ENCODE data around the gene FOSL1. TPM values are rescaled to one million over a fixed set of nuclear protein-coding genes. Genes with fewer than 3 reads are reported as not detected.
"Not testable (repeated sequence)": the region's sequence is repeated elsewhere in the genome, so short reads cannot be mapped to it uniquely, and the experiment has no call there.

The FOSL1 gene
- total RNA-seq, 1 donor from 2014 or later = 31.7 TPM

GRCh38 chr11:65854161-65854592, 46.0 kb downstream of the FOSL1 start:
- Mint-ChIP-seq H3K4me3 (peak overlapping the region; percentile 77), H3K9me3 (peaks cover 9% of the 10 kb centered on the region), H3K36me3 (ENCODE audit: low read depth) (peaks cover 55% of the 10 kb centered on the region), H3K27ac (no peak overlapping the region), H3K27me3 (ENCODE audit: insufficient read depth) (no peaks in the 10 kb centered on the region), H3K4me1 (ENCODE audit: low read depth) (peaks cover 47% of the 10 kb centered on the region)
- no peak for DNase-seq (ENCODE audit: low spot score)
- intact Hi-C loops (cut with micrococcal nuclease) = loop anchor here (10.0 kb wide), 2 partner anchors 491 to 1551 kb away; partner anchors contain the start of genes B4GAT1, BRMS1, PPP1CA and TBC1D10C

- H3K36me3 Mint-ChIP-seq (ENCODE audit: low read depth) = peaks cover 55% of the 10 kb centered on the region
- peaks cover 9% of the 10 kb centered on the region for H3K9me3 Mint-ChIP-seq
- peaks cover 40% of the 10 kb centered on the region for H3K4me1 Mint-ChIP-seq (ENCODE audit: low read depth)
- DNase-seq (ENCODE audit: low spot score) = no peak
- peak overlapping the region; percentile 7 for H3K4me3 Mint-ChIP-seq
- H3K27ac Mint-ChIP-seq = peak overlapping the region; percentile 23
- intact Hi-C loops (cut with micrococcal nuclease) = loop anchor here (10.0 kb wide), 2 partner anchors 491 to 1551 kb away; partner anchors contain the start of genes B4GAT1, BRMS1, PPP1CA and TBC1D10C
- no peaks in the 10 kb centered on the region for H3K27me3 Mint-ChIP-seq (ENCODE audit: insufficient read depth)
Measured at GRCh38 chr11:65853246-65853979, 46.8 kb downstream of the FOSL1 start.

- H3K36me3 Mint-ChIP-seq (ENCODE audit: low read depth) = peaks cover 55% of the 10 kb centered on the region
- no peak for DNase-seq (ENCODE audit: low spot score)
- intact Hi-C loops (cut with micrococcal nuclease) = loop anchor here (10.0 kb wide), 2 partner anchors 492 to 1552 kb away; partner anchors contain the start of genes B4GAT1, BRMS1, PPP1CA and TBC1D10C
- H3K9me3 Mint-ChIP-seq = peaks cover 9% of the 10 kb centered on the region
- no peak overlapping the region for H3K4me3 Mint-ChIP-seq
- H3K27me3 Mint-ChIP-seq (ENCODE audit: insufficient read depth) = peaks cover under 1% of the 10 kb centered on the region
- H3K27ac Mint-ChIP-seq = no peak overlapping the region
- peaks cover 37% of the 10 kb centered on the region for H3K4me1 Mint-ChIP-seq (ENCODE audit: low read depth)
Measured at GRCh38 chr11:65852508-65853245, 47.5 kb downstream of the FOSL1 start.

GRCh38 chr11:65851811-65852507, 48.2 kb downstream of the FOSL1 start:
- Mint-ChIP-seq H3K9me3 (peaks cover 9% of the 10 kb centered on the region), H3K27ac (no peak overlapping the region), H3K4me3 (no peak overlapping the region), H3K27me3 (ENCODE audit: insufficient read depth) (peaks cover 1% of the 10 kb centered on the region), H3K4me1 (ENCODE audit: low read depth) (peaks cover 37% of the 10 kb centered on the region), H3K36me3 (ENCODE audit: low read depth) (peaks cover 54% of the 10 kb centered on the region)
- no peak for DNase-seq (ENCODE audit: low spot score)
- intact Hi-C loops (cut with micrococcal nuclease) = loop anchor here (10.0 kb wide), 2 partner anchors 493 to 1553 kb away; partner anchors contain the start of genes B4GAT1, BRMS1, PPP1CA and TBC1D10C

GRCh38 chr11:65851083-65851579, 49.1 kb downstream of the FOSL1 start:
- Mint-ChIP-seq H3K4me1 (ENCODE audit: low read depth) (peaks cover 29% of the 10 kb centered on the region), H3K4me3 (no peak overlapping the region), H3K36me3 (ENCODE audit: low read depth) (peaks cover 46% of the 10 kb centered on the region), H3K9me3 (peaks cover 9% of the 10 kb centered on the region), H3K27ac (no peak overlapping the region), H3K27me3 (ENCODE audit: insufficient read depth) (peaks cover 1% of the 10 kb centered on the region)
- no peak for DNase-seq (ENCODE audit: low spot score)
- intact Hi-C loops (cut with micrococcal nuclease) = loop anchor here (10.0 kb wide), 2 partner anchors 494 to 1554 kb away; partner anchors contain the start of genes B4GAT1, BRMS1, PPP1CA and TBC1D10C

- Mint-ChIP-seq H3K36me3 (ENCODE audit: low read depth) (peaks cover 39% of the 10 kb centered on the region), H3K27me3 (ENCODE audit: insufficient read depth) (peaks cover 1% of the 10 kb centered on the region), H3K4me1 (ENCODE audit: low read depth) (peaks cover 23% of the 10 kb centered on the region), H3K27ac (no peak overlapping the region), H3K4me3 (no peak overlapping the region), H3K9me3 (peaks cover 9% of the 10 kb centered on the region)
- intact Hi-C loops (cut with micrococcal nuclease) = loop anchor here (10.0 kb wide), 2 partner anchors 494 to 1554 kb away; partner anchors contain the start of genes B4GAT1, BRMS1, PPP1CA and TBC1D10C
- DNase-seq (ENCODE audit: low spot score) = no peak
Measured at GRCh38 chr11:65850217-65851082, 49.7 kb downstream of the FOSL1 start.

- intact Hi-C loops (cut with micrococcal nuclease) = loop anchor here (10.0 kb wide), 2 partner anchors 495 to 1555 kb away; partner anchors contain the start of genes B4GAT1, BRMS1, PPP1CA and TBC1D10C
- peaks cover 35% of the 10 kb centered on the region for H3K36me3 Mint-ChIP-seq (ENCODE audit: low read depth)
- H3K9me3 Mint-ChIP-seq = peaks cover 9% of the 10 kb centered on the region
- no peak overlapping the region for H3K4me3 Mint-ChIP-seq
- H3K27ac Mint-ChIP-seq = no peak overlapping the region
- H3K27me3 Mint-ChIP-seq (ENCODE audit: insufficient read depth) = peaks cover 1% of the 10 kb centered on the region
- H3K4me1 Mint-ChIP-seq (ENCODE audit: low read depth) = peaks cover 17% of the 10 kb centered on the region
- no peak for DNase-seq (ENCODE audit: low spot score)
Measured at GRCh38 chr11:65849771-65850216, 50.4 kb downstream of the FOSL1 start.

- intact Hi-C loops (cut with micrococcal nuclease) = no loop called here
- no peak for DNase-seq (ENCODE audit: low spot score)
- H3K36me3 Mint-ChIP-seq (ENCODE audit: low read depth) = peaks cover 30% of the 10 kb centered on the region
- peaks cover 1% of the 10 kb centered on the region for H3K27me3 Mint-ChIP-seq (ENCODE audit: insufficient read depth)
- peaks cover 13% of the 10 kb centered on the region for H3K4me1 Mint-ChIP-seq (ENCODE audit: low read depth)
- H3K4me3 Mint-ChIP-seq = no peak overlapping the region
- H3K9me3 Mint-ChIP-seq = peaks cover 9% of the 10 kb centered on the region
- no peak overlapping the region for H3K27ac Mint-ChIP-seq
Measured at GRCh38 chr11:65849366-65849765, 50.8 kb downstream of the FOSL1 start.

GRCh38 chr11:65848693-65849092, 51.5 kb downstream of the FOSL1 start:
- H3K27ac Mint-ChIP-seq; DNase-seq (ENCODE audit: low spot score); H3K9me3 Mint-ChIP-seq; H3K4me1 Mint-ChIP-seq (ENCODE audit: low read depth); intact Hi-C loops (cut with micrococcal nuclease); H3K4me3 Mint-ChIP-seq; H3K27me3 Mint-ChIP-seq (ENCODE audit: insufficient read depth): not testable (repeated sequence)
- H3K36me3 Mint-ChIP-seq (ENCODE audit: low read depth) = peaks cover 24% of the 10 kb centered on the region

GRCh38 chr11:65847746-65848145, 52.4 kb downstream of the FOSL1 start:
- intact Hi-C loops (cut with micrococcal nuclease) = no loop called here
- H3K4me1 Mint-ChIP-seq (ENCODE audit: low read depth) = no peaks in the 10 kb centered on the region
- peaks cover 15% of the 10 kb centered on the region for H3K36me3 Mint-ChIP-seq (ENCODE audit: low read depth)
- H3K27ac Mint-ChIP-seq = no peak overlapping the region
- no peak for DNase-seq (ENCODE audit: low spot score)
- H3K9me3 Mint-ChIP-seq = peaks cover 9% of the 10 kb centered on the region
- H3K27me3 Mint-ChIP-seq (ENCODE audit: insufficient read depth) = peaks cover 1% of the 10 kb centered on the region
- no peak overlapping the region for H3K4me3 Mint-ChIP-seq

GRCh38 chr11:65844231-65844872, 55.8 kb downstream of the FOSL1 start:
- H3K4me3 Mint-ChIP-seq = no peak overlapping the region
- H3K4me1 Mint-ChIP-seq (ENCODE audit: low read depth) = no peaks in the 10 kb centered on the region
- no peaks in the 10 kb centered on the region for H3K9me3 Mint-ChIP-seq
- intact Hi-C loops (cut with micrococcal nuclease) = no loop called here
- H3K27ac Mint-ChIP-seq = no peak overlapping the region
- H3K36me3 Mint-ChIP-seq (ENCODE audit: low read depth) = no peaks in the 10 kb centered on the region
- H3K27me3 Mint-ChIP-seq (ENCODE audit: insufficient read depth) = peaks cover 1% of the 10 kb centered on the region
- no peak for DNase-seq (ENCODE audit: low spot score)

All from activated T-helper 1 cell treated with anti-CD3 and anti-CD28 coated beads, Interleukin-12 subunit alpha, Interleukin-12 subunit beta, Interleukin-2, Interleukin-4 antibody, amounts not matched to agents 30 ng/mL and 10 ng/mL and 1 ng/mL, durations not matched to agents 14 hours and 24 hours and 36 hours (primary cell).